GM12878 (cell line): ENCODE results near the gene KRTAP17-1. TPM values are rescaled to one million over a fixed set of nuclear protein-coding genes. Genes with fewer than 3 reads are reported as not detected.

Experiments used
- ATAC-seq: fragments of 200-7000 bp; cut with Tn5 transposase; 3 replicates; pipeline ENCODE4 v1.9.1; 2020; ENCODE audit warnings: mild to moderate bottlenecking, moderate library complexity
- BruUV-seq: library from RNA; stranded (reverse); fragments of 400-500 nt; replicated peaks from 2 replicates; lab custom pipeline; 2021; lab: Mats Ljungman, UMichigan
- CTCF ChIA-PET: fragments of 300-600 bp; sonication (Branson Sonifier 250); formaldehyde crosslinking; extraction: SDS; loops from one replicate; lab custom pipeline; 2021; ENCODE audit warnings: inconsistent platforms; lab: Yijun Ruan, JAX
- POLR2A ChIA-PET: fragments of 350-600 bp; formaldehyde crosslinking; extraction: SDS; loops from one replicate; lab custom pipeline; 2021; ENCODE audit warnings: inconsistent platforms; lab: Charles Lee
- RAD21 ChIA-PET: fragments of 300-600 bp; sonication (Branson Sonifier 250); formaldehyde crosslinking; loops from one replicate; lab custom pipeline; 2023; ENCODE audit warnings: antibody characterized with exemption; ENCODE audit not compliant: unreplicated experiment; lab: Charles Lee
- SMC1A ChIA-PET: fragments of 300-600 bp; sonication (Branson Sonifier 250); formaldehyde crosslinking; loops from one replicate; lab custom pipeline; 2023; ENCODE audit not compliant: unreplicated experiment, uncharacterized antibody; lab: Charles Lee
- DNase-seq: peaks from one replicate; pipeline ENCODE4 v3.0.0-alpha.2; 2011; ENCODE audit warnings: low read depth, low spot score
- FAIRE-seq: peaks from 3 replicates; lab custom pipeline; 2011; peaks lifted over from hg19 to GRCh38; lab: Jason Lieb, UNC
- H2AFZ ChIP-seq: 2 replicates; pipeline ENCODE4 v1.6.0; 2011; ENCODE audit warnings: low read depth, low read length, control low read depth; ENCODE audit not compliant: control insufficient read depth
- H3K27ac ChIP-seq: 2 replicates; pipeline ENCODE4 v1.5.1; 2011; ENCODE audit warnings: control low read depth; ENCODE audit not compliant: control insufficient read depth, insufficient read depth
- H3K27me3 ChIP-seq, 2 experiments: replicated peaks in 1 of 2; 2 replicates each; pipeline versions ENCODE4 v1.6.0 to v1.6.1; 2011; ENCODE audit warnings: low read length in 1 of 2; ENCODE audit not compliant: control insufficient read depth in 2 of 2, insufficient read depth in 2 of 2
- H3K36me3 ChIP-seq, 2 experiments: 2 replicates each; pipeline ENCODE4 v1.5.1; 2011; ENCODE audit warnings: low read length in 1 of 2; ENCODE audit not compliant: control insufficient read depth in 2 of 2, insufficient read depth in 2 of 2
- H3K4me1 ChIP-seq: 2 replicates; pipeline ENCODE4 v1.6.1; 2011; ENCODE audit warnings: mild to moderate bottlenecking, low read length, moderate library complexity, mixed read lengths; ENCODE audit not compliant: control insufficient read depth, insufficient read depth
- H3K4me2 ChIP-seq: 2 replicates; pipeline ENCODE4 v1.6.0; 2011; ENCODE audit warnings: control low read depth; ENCODE audit not compliant: control insufficient read depth, insufficient read depth
- H3K4me3 ChIP-seq: fragments of 200-600 bp; sonication (generic); 2 replicates; pipeline ENCODE4 v1.5.1; 2016
- H3K79me2 ChIP-seq: 2 replicates; pipeline ENCODE4 v1.6.0; 2011; ENCODE audit warnings: low read length; ENCODE audit not compliant: control insufficient read depth, insufficient read depth
- H3K9ac ChIP-seq: 2 replicates; pipeline ENCODE4 v1.8.0; 2011; ENCODE audit warnings: low read length, control low read depth, mixed read lengths; ENCODE audit not compliant: control insufficient read depth, insufficient read depth
- H3K9me3 ChIP-seq: replicated peaks from 3 replicates; pipeline ENCODE4 v1.5.1; 2011; ENCODE audit warnings: mild to moderate bottlenecking, low read length; ENCODE audit not compliant: control insufficient read depth, insufficient read depth
- H4K20me1 ChIP-seq: 2 replicates; pipeline ENCODE4 v1.6.0; 2011; ENCODE audit not compliant: control insufficient read depth, insufficient read depth
- CBFB ChIP-seq: IDR thresholded peaks from 2 replicates; pipeline ENCODE4 v1.6.1; 2016; ENCODE audit warnings: antibody characterized with exemption, low read depth
- CHD1 ChIP-seq: IDR thresholded peaks from 2 replicates; pipeline ENCODE4 v1.6.1; 2012; ENCODE audit warnings: low read depth, low read length, improper control_type of control experiment
- CHD4 ChIP-seq: fragments of 200-600 bp; sonication (generic); IDR thresholded peaks from 2 replicates; pipeline ENCODE4 v1.6.1; 2016; ENCODE audit warnings: mild to moderate bottlenecking
- ETV6 ChIP-seq, 2 experiments: fragments of 450-650 bp in 1 of 2; IDR thresholded peaks in 1 of 2; conservative IDR thresholded peaks in 1 of 2; 2 replicates each; pipeline ENCODE4 v1.6.1; 2014; ENCODE audit warnings: antibody characterized with exemption in 1 of 2, borderline replicate concordance in 1 of 2, low read depth in 1 of 2, mild to moderate bottlenecking in 1 of 2, moderate library complexity in 1 of 2
- PAX5 ChIP-seq: IDR thresholded peaks from 2 replicates; pipeline ENCODE4 v1.6.1; 2011; ENCODE audit warnings: low read depth, low read length, borderline replicate concordance
- RELA ChIP-seq: fragments of 450-650 bp; IDR thresholded peaks from 2 replicates; pipeline ENCODE4 v1.8.0; 2014; ENCODE audit warnings: borderline replicate concordance; ENCODE audit not compliant: partially characterized antibody
- SMARCA5 ChIP-seq: fragments of 450-650 bp; IDR thresholded peaks from 2 replicates; pipeline ENCODE4 v1.6.1; 2017; ENCODE audit warnings: mild to moderate bottlenecking
- SPI1 ChIP-seq: IDR thresholded peaks from 2 replicates; pipeline ENCODE4 v1.6.1; 2011; ENCODE audit warnings: low read depth, mild to moderate bottlenecking, low read length, moderate library complexity, borderline replicate concordance; ENCODE audit not compliant: insufficient read depth
- WGBS: methylation state at CpG from one replicate; pipeline ENCODE4 v1.1.6; 2016; ENCODE audit warnings: low lambda C conversion rate; ENCODE audit not compliant: insufficient replicate concordance, insufficient coverage; ENCODE audit errors: missing lambda C conversion rate; 5-methylcytosine and 5-hydroxymethylcytosine counted together
- in situ Hi-C: fragments of 300-500 bp; cut with MboI; formaldehyde crosslinking; loops from 9 replicates; pipeline ENCODE4 v1.14.3; 2018; ENCODE audit warnings: mixed read lengths
- intact Hi-C: fragments of 100-400 bp; cut with micrococcal nuclease; formaldehyde crosslinking; loops from one replicate; pipeline ENCODE4 v1.14.2; 2022; ENCODE audit not compliant: unreplicated experiment
- polyA plus RNA-seq, 11 experiments: library from polyadenylated mRNA; depleted of rRNA in 4 of 11; unstranded in 6 of 11; stranded (reverse) in 5 of 11; fragments of >200 nt; fragmentation: Nextera tagmentation in 4 of 11; fragmentation: Illumina TruSeq in 1 of 11; extraction: Ambion mirVana in 4 of 11; extraction: Trizol in 1 of 11; gene quantifications; 1 replicate in 1 of 11; 2 replicates in 10 of 11; pipeline versions ENCODE4 v1.2.1 to v1.2.3, GENCODE V29; 2011 to 2016; ENCODE audit warnings: inconsistent platforms in 2 of 11, missing spikeins in 2 of 11, low read depth in 1 of 11
- total RNA-seq, 4 experiments: library from RNA; depleted of rRNA in 3 of 4; stranded (reverse); fragments of >200 nt in 3 of 4; fragmentation: Illumina TruSeq in 1 of 4; extraction: Trizol in 1 of 4; gene quantifications; 2 replicates each; pipeline versions ENCODE4 v1.2.1 to v1.2.3, GENCODE V29; 2013 to 2021
- TF ChIP-seq, protein P1 (sequence below): IDR thresholded peaks from 2 replicates; pipeline ENCODE4 v1.6.1; 2011; ENCODE audit warnings: low read depth, mild to moderate bottlenecking, low read length, moderate library complexity, borderline replicate concordance; ENCODE audit errors: extremely low read depth
- TF ChIP-seq, protein P2 (sequence below): fragments of 150-350 bp; IDR thresholded peaks from 2 replicates; pipeline ENCODE4 v1.6.1; 2014; ENCODE audit warnings: mild to moderate bottlenecking, low read depth, low read length

KRTAP17-1 gene
- total and polyA plus RNA-seq, 10 of the 15 experiments (the other 5 are each of a cell fraction or from before 2014, with no cell fraction given), result 0.16 to 5.7 (median 0.17) TPM; not detected in 7

DNA sequence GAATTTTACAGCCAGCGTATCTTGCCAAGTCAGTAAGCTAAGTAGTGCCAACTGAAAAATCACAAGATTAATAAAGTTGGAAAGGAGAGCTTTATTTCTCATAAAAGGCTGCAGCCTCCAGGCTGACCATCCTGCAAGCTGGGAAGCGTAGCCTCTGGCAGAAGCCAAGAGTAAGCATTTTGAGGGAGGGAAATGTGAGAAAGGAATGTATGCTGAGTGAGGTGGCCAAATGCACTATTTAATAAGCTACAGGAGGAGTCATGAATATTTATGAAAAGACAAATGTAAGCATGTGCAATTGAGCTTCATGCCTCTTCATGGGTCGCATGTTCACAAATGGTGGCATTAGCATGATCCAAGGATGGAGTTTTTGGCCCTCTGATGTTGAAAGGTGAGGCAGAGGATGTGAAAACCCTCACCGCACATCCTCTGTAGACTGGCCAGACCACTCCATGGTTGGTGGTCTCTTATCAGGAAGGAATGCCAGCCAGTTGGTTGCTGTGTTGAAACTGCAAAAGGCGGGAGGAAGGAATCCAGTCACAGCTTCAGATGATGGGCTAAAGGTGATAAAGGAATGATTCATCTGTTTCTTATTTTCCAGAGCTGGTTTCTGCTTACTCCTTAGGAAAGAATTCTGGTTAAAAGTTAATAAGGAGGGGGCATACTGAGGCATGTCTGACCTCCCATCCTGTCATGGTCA is 44.9 kb upstream of the KRTAP17-1 start (continued):
- TF ChIP-seq, protein P1, sequence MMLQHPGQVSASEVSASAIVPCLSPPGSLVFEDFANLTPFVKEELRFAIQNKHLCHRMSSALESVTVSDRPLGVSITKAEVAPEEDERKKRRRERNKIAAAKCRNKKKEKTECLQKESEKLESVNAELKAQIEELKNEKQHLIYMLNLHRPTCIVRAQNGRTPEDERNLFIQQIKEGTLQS, result no peak
- TF ChIP-seq, protein P2, sequence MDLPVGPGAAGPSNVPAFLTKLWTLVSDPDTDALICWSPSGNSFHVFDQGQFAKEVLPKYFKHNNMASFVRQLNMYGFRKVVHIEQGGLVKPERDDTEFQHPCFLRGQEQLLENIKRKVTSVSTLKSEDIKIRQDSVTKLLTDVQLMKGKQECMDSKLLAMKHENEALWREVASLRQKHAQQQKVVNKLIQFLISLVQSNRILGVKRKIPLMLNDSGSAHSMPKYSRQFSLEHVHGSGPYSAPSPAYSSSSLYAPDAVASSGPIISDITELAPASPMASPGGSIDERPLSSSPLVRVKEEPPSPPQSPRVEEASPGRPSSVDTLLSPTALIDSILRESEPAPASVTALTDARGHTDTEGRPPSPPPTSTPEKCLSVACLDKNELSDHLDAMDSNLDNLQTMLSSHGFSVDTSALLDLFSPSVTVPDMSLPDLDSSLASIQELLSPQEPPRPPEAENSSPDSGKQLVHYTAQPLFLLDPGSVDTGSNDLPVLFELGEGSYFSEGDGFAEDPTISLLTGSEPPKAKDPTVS, result no peak
- TF ChIP-seq CHD1 (no peak), PAX5 (no peak), CBFB (no peak), CHD4 (no peak), SMARCA5 (no peak)

DNA sequence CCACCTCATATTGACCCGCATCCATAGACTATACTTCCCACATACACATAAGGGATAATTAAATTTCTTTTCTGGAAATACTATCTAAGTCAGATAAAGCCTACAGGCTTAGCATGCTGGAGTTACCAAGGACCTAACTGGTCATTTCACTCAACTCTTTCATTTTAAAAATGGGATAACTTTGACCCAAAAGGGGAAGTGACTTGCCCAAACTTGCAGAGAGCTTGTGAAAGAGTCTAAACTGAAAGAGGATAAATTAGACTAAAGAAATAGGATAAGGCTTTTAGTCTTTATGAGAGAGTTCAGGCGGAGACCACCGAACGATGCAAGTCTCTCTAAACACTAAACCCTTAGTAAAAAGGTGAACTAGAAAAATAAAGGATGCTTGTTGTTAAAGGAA is 39.0 kb upstream of the KRTAP17-1 start:
- TF ChIP-seq ETV6 (conservative IDR thresholded peaks at IDR 0.05 in 1 of 2, IDR thresholded peaks at IDR 0.05 in 1 of 2; ENCODE audit: borderline replicate concordance in 1 of 2, low read depth in 1 of 2) (no peak), RELA (no peak), SPI1 (peak; percentile 42; the same call in 1 of the 2 replicates)
- TF ChIP-seq, all 136 proteins: peak for 1
- Histone ChIP-seq H3K9me3 (no peaks in the 10 kb centered on the region; the same call in 2 of the 3 replicates), H3K27ac (no peak overlapping the region), H3K27me3 (no peaks in the 10 kb centered on the region; a peak in 1 of 4 replicates), H2AFZ (no peak overlapping the region), H3K4me2 (no peak overlapping the region), H3K9ac (no peak overlapping the region), H3K36me3 (no peaks in the 10 kb centered on the region), H3K4me3 (no peak overlapping the region), H4K20me1 (no peaks in the 10 kb centered on the region), H3K4me1 (no peaks in the 10 kb centered on the region), H3K79me2 (no peaks in the 10 kb centered on the region)
- ChIA-PET RAD21 (interaction anchor here (1.3 kb wide), 1 partner anchor 16 kb away, joined by 3 read pairs; no protein-coding TSS in a partner anchor), SMC1A (interaction anchor here (0.7 kb wide), 1 partner anchor 66 kb away, joined by 4 read pairs; no protein-coding TSS in a partner anchor), CTCF (interaction anchor here (0.7 kb wide), 1 partner anchor 208 kb away, joined by 3 read pairs; no protein-coding TSS in a partner anchor), POLR2A (no interaction called here)
- in situ Hi-C loops (no loop called here), intact Hi-C loops (no loop called here)
- no TSS peak for BruUV-seq
- FAIRE-seq, result no peak
- DNase-seq, result no peak
- 75% methylated on average over 4 of the region's 4 CpGs for WGBS
- ATAC-seq, result no peak
